Activated CD4-positive, CD25-positive, alpha-beta regulatory T cell treated with anti-CD3 and anti-CD28 coated beads, Interleukin-2, amount 50 U/mL, for 72 hours (primary cell): ENCODE results near the gene PPP6R3.
"Not testable (repeated sequence)": the region's sequence is repeated elsewhere in the genome, so short reads cannot be mapped to it uniquely, and the experiment has no call there.

Experiments
- DNase-seq: peaks from one replicate; pipeline ENCODE4 v3.0.0; 2021

Gene PPP6R3

GRCh38 chr11:68457898-68458249, 2.7 kb upstream of the PPP6R3 start:
- DNase-seq = no peak

GRCh38 chr11:68458340-68458739, 2.2 kb upstream of the PPP6R3 start:
- DNase-seq = not testable (repeated sequence)

GRCh38 chr11:68459886-68460740, 439 bp upstream of the PPP6R3 start:
- peak; percentile 92 for DNase-seq

DNA sequence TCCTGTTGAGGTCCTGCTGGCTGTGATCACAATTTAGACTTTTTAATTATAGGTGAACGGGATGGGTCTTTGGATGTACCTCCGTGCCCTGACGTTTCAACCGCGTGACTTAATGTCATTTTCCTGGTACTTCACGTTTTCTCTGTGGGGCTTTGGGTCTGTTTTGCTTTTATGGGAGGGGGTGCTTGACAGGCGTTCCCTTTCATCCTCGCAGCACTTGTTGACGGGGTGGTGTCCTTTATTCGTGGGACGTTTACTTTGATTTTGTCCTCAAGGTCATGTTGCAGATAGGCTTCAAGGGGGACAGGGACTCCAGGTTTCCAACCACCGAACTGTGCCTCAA, 994 bp downstream of the PPP6R3 start:
- DNase-seq = no peak

DNA sequence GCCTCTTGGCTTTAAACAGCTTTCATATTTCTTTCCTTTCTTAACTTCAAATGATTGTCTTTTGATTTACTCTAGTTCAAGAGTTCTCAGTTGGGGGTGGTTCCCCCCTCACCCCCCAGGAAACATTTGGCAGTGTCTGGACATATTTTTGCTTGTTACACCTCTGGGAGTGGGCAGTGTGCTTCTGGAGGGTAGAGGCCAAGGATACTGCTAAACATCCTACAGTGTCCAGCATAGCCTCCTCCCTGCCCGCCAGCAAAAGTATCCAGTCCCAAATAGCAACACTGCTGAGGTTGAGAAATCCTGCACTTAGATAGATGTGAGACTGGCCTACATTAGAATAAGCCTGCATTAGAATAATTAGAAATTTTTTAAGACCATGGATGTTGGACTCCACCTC, 3.2 kb downstream of the PPP6R3 start:
- DNase-seq = no peak

DNA sequence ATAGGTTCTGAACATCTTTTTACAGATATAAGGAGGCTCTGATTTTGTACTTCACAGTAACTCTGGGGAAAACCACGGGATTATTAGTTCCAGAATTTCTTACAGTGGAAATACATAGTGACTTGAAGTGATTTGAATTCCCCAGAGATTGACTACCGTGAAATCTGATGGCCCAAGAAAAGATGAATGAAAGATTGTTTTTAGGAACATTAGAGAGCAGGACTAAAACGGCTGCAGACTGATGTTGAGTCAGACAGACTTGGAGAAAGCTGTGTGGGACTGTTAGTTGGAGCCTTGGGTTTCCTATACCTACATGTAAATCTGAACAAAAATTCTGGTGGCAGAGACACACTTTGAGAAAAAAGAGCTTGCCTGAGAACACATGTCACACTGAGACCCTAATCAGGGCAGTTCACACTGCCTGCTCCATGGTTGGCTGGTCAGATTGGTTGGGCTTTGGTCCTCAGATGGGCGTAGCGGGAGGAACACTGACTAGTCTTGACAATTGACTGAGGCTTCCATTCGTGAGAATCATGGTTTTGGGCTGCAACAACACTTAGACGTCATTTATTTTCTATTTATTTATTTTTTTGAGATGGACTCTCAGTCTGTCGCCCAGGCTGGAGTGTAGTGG, 6.8 kb downstream of the PPP6R3 start:
- no peak for DNase-seq

DNA sequence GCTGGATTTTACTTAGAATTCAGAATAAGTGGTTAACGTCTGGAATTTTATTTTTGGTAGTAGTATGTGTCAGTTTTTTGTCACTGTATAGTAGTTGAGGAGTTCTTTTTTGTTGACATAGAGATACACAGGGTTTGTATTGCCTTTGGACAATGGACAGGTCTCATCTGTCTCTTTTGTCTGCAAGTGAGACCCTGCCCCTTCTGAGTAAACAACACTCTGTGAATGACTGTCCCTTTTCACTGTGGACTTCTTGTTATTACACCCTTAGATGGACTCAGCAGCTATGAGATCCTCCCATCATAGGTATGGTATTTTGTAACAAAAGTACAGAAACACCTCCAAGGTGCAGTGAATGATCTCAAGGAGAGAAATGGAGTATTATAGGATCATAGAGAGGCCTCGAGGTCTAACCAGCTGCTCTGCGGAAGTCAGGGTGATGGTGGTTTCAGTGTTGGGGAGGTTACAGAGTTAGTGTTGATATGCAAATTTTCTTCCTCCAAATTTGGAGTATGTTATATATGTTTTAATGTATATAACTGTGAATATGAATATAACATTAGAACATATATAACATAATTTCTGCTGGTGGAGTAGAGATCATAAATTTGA, 7.8 kb downstream of the PPP6R3 start:
- DNase-seq = no peak

GRCh38 chr11:68469122-68469521, 8.6 kb downstream of the PPP6R3 start:
- DNase-seq = no peak

DNA sequence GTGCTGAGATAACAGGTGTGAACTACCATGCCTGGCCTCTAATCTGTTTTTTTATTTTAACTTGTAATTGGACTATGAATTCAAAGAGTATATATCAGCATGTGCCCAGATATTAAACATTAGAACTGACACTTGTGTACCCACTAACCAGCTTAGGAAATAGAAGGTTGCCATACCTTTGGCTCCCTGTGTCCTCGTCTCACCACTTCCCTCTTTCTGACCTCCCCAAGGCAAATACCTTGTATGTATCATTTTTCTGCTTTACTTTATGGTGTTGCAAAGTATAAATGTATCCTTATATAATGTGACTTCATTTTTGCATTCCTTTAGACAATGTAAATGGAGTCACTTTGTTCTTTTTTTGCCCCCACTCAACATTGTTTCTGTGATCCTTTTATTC, 9.1 kb downstream of the PPP6R3 start:
- DNase-seq = no peak

- no peak for DNase-seq
These were observed 9.8 kb downstream of the PPP6R3 start for GRCh38 chr11:68470304-68470811.

DNA sequence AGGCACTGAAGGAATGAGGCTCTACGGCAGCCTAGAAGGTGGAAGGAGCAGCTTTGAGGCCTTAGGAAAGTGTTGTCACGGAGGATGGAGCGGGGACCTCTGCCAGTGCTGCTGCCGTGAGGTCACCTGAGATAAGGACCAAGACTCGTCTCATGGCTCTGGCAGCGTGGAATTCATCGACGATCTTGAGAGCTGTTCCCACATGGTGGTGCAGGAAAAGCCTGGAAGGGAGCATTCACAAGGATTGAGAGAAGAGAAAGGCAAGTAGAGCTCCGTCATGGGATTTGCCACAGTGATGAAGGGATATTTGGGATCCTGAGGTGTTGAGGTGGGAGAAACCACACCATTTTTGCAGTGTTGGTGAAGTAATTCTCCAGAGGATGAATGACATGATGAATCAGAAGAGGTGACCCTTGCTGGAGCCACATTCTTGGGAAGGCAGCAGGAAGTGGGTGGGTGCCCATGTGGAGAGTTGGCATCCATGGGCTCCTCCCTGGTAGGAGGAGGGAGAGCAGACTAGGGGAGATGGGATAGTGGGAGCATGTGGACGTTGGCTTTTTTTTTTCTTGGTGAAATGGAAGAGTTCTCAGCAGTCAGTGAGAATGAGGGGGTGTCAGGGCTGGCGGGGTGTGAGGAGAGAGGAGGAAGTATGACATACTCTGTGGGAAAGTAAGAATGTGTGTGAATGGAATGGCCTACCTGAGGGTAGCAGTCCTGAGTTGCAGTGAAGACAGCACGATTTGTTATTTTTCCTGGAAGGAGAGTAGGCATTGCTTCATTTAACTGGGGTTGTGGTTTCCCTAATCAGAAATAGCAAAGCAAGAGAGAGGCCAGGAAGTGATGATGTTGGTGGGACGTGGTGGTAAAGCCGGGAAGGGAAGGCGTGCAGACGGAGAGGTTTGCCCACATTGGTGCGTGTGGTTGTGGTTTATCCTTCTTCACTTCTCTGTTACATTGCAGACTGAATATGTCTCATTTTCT, 11.1 kb downstream of the PPP6R3 start:
- DNase-seq = no peak

DNA sequence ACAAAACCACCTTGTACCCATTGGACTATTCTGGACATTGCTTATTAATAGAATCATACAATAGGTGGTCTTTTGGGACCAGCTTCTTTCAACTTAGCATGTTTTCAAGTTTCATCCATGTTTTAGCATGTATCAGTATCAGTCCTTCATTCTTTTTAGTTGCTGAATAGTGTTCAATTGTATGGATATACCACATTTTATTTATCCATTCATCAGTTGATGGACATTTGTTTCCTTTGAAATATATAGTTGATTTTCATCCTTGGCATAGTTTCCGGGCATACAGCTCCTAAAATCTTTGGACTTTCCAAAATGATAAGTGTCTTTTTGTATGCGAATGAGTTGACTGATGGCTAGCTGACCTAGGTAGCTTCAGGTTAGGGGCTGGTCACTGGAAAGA, 12.2 kb downstream of the PPP6R3 start:
- no peak for DNase-seq

DNA sequence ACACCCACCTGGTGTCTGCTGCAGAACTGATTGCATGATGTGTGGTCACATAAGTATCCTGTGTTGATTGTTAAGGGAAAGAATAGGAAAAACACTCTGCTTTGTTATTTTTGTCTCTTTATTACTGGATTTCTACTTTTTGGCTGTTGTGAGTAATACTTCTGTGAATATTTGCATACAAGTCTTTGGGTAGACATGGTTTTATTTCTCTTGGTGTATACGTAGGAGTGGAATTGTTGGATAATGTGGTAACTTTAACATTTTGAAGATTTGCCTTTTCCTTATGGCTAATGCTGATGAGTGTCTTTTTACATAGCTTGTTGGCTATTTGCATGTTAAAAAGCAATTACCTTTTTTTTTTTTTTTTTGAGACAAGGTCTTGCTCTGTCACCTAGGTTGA, 13.1 kb downstream of the PPP6R3 start:
- DNase-seq = no peak

DNA sequence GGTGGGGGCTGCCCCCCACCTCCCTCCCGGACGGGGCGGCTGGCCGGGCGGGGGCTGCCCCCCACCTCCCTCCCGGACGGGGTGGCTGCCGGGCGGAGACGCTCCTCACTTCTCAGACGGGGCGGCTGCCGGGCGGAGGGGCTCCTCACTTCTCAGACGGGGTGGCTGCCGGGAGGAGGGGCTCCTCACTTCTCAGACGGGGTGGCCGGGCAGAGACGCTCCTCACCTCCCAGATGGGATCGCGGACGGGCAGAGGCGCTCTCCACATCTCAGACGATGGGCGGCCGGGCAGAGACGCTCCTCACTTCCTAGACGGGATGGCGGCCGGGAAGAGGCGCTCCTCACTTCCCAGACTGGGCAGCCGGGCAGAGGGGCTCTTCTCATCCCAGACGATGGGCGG, 15.1 kb downstream of the PPP6R3 start:
- DNase-seq = not testable (repeated sequence)

DNA sequence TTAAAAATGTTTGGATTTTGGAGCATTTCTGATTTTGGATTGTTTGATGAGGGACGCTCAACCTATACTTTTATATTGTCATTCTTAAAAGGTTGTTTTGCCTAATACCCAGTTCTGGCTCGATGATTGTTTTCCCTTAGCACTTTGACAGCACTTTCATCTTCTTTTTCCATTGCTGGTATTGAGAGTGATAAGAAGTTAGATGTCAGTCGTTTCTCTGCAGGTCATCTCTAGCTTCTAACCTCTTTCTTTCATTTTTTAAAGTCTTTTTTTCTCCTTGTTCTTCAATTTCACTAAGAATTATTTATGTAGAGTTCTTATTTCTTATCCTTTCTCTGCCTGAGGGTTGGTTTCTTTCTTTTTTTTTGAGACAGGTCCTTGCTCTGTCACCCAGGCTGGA, 18.8 kb downstream of the PPP6R3 start:
- DNase-seq = no peak

DNA sequence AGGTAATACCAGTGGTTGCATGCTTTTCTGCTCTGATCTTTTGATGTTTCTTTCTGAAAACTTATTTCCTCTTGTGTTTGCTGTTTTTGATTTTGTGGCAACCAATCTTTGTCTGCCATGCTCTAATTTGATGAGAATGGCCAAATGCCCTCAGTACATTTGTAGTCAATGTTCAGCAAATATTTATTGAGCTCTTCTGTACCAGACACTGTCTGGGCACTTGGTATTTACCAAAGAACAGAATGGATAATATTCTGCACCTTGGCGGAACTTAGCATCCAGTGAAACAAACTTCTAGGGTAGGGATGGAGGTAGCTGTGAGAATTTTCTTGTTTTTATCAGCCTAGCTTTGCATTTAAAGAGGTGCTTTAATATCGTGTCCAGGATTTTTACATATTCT, 19.6 kb downstream of the PPP6R3 start:
- DNase-seq = no peak

DNA sequence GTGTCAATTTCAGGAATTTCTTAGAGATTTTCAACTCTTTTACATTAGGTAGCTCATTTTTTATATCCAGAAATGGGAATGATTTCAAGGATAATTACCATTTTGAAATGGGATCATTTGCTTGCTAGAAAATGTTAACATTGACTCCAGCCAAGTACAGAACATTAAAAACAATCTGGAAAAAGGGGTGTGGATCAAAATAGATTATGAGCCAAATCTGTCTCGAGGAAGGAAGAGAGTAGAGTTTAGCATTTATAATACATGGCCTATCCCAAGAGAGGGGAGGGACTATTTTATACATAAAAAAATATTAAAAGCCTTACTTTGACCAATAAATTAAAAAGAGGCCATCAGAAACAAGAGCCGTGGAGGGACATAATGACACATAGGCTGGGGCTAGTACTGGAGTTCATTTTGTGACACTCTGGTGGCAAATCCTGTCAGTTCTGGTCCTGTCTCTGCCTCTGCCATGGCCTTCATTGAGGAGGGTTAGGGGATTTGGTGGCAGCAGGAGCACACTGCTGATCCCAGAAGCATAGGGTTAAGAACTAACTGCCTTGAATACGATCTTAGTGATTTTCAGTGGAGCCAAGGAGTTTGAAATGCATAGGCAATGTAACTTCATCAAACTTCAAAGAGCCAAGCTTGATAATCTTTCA, 20.4 kb downstream of the PPP6R3 start:
- no peak for DNase-seq

DNA sequence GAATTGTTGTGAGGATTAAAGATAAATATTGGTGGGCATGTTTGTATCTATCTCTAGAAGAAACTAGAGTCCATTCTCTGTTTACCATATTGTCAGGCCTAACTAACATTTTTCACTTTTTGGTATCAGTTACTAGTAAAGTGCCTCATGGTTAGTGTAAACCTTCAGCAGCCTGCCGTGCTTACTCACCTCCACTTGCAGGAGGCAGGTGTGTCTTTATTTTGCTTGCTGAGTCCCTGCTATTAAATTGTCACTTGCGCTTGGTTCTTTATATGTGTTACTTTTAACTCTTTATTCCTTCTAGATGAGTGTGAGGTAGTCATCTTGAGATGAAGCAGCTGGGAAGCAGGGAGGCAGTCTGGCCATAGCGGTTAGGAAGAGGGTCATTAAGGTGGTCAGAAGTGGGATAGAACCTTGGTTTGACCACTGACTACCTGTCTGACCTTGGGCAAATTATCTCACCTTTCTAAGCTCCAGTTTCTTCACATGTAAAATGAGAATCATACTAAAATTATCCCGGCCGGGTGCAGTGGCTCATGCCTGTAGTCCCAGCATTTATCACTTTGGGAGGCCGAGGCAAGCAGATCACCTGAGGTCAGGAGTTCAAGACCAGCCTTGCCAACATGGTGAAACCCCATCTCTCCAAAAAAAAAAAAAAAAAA, 21.2 kb downstream of the PPP6R3 start:
- no peak for DNase-seq

DNA sequence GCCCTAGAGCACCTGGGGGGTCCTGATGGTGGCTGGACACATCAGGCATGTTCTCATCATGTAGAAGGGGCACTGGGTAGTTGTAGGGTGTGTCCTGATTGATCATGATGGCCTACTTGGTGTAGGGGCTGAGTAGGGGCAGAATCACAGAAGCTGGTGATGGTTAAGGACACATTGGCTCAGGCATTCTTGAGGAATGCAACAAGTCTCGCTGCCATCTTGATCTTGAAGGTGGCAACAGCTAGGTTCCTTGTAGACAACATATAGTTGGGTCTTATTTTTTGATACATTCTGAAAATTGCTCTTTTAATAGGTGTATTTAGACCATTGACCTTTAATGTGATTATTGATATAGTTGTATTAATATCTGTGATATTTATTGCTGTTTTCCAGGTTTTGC, 28.1 kb downstream of the PPP6R3 start:
- no peak for DNase-seq

DNA sequence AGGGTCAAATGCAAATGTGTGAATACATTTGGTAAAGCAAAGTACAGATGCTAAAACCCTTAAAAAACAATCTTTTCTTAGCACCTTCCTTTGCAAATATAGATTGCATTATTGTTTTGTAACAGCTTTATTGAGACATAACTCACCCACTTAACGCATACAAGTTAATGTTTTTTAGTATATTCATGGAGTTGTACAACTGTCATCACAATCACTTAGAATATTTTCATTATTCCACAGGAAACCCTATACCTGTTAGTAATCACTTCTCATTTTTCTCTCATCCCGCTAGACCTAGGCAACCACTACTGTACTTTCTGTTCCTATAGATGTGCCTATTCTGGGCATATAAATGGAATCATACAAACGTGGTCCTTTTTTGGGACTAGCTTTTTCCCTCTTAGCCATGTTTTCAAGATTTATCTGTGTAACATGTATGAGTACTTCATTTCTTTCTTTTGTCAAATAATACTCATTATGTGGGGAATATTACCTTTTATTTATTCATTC, 34.7 kb downstream of the PPP6R3 start:
- no peak for DNase-seq

GRCh38 chr11:68495872-68496271, 35.3 kb downstream of the PPP6R3 start:
- no peak for DNase-seq

GRCh38 chr11:68497761-68498160, 37.2 kb downstream of the PPP6R3 start:
- DNase-seq = no peak
